ENCODE measurements around the gene KRTAP9-7. TPM values are rescaled to one million over a fixed set of nuclear protein-coding genes. Genes with fewer than 3 reads are reported as not detected.
"Not testable (repeated sequence)": the region's sequence is repeated elsewhere in the genome, so short reads cannot be mapped to it uniquely, and the experiment has no call there.

Gene KRTAP9-7
- total and polyA plus RNA-seq, 2 experiments from 2014 or later = not detected

DNA sequence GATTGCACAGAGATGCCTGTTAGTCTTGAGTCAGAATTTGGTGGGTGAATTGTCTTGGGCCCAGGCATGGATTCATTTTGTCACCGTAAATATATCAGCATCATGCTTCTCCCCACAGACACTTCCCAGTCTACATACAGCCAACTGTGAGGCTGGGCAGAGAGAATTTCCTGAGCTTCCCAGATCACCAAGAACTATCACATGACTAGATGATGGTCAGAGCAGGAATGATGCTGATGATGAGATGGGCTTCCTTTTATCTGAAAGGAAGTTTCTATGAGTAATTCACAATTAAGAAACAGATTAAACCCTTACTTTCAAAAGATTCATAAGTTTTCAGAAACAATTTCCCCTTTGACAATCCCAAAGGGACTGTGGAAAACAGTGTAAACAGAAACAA is 20.6 kb upstream of the KRTAP9-7 start:
- Histone ChIP-seq H3K79me2 (ENCODE audit: insufficient read depth) (no peaks in the 10 kb centered on the region), H3K4me1 (ENCODE audit: insufficient read depth) (peaks cover 25% of the 10 kb centered on the region), H3K27me3 (replicated peaks; ENCODE audit: insufficient read depth) (no peaks in the 10 kb centered on the region; the same call in 1 of the 2 replicates), H3F3A (ENCODE audit: insufficient read depth) (peaks cover 25% of the 10 kb centered on the region), H4K20me1 (ENCODE audit: insufficient read depth) (no peaks in the 10 kb centered on the region), H3K9me2 (ENCODE audit: insufficient read depth) (peaks cover 10% of the 10 kb centered on the region; the same call in 1 of the 2 replicates), H3K4me3 (no peak overlapping the region), H3K27ac (no peak overlapping the region), H3K4me2 (ENCODE audit: unreplicated experiment) (no peak overlapping the region), H3K9me3 (ENCODE audit: low read depth) (no peaks in the 10 kb centered on the region), H3K36me3 (ENCODE audit: low read depth) (no peaks in the 10 kb centered on the region), H3K9ac (no peak overlapping the region), H2AFZ (no peak overlapping the region)
- TF ChIP-seq EZH2phosphoT487 (IDR thresholded peaks at IDR 0.05; ENCODE audit: insufficient read depth, low read depth) (no peak), EZH2 (IDR thresholded peaks at IDR 0.05; ENCODE audit: insufficient read depth, poor library complexity, severe bottlenecking) (no peak)
- in situ Hi-C loops (cut with MboI) = no loop called here
- DNase-seq = peak; percentile 46
- WGBS, 2 experiments (ENCODE audit: low coverage in 1 of 2, low lambda C conversion rate in 2 of 2, missing lambda C conversion rate in 2 of 2) = 0% methylated on average over 1 of the region's 1 CpG

GRCh38 chr17:41255381-41256290 is 19.9 kb upstream of the KRTAP9-7 start, which contains the start of gene KRTAP9-9:
KRTAP9-9 (plus strand) TSS chr17:41255384.
- H3K36me3 ChIP-seq (ENCODE audit: low read depth); in situ Hi-C loops (cut with MboI); H3K9me3 ChIP-seq (ENCODE audit: low read depth); H3K9ac ChIP-seq; H2AFZ ChIP-seq; H3K27me3 ChIP-seq (replicated peaks; ENCODE audit: insufficient read depth); H4K20me1 ChIP-seq (ENCODE audit: insufficient read depth); H3K79me2 ChIP-seq (ENCODE audit: insufficient read depth); H3K4me3 ChIP-seq: not testable (repeated sequence)
- Histone ChIP-seq H3K9me2 (ENCODE audit: insufficient read depth) (peaks cover 10% of the 10 kb centered on the region; the same call in 1 of the 2 replicates), H3K4me2 (ENCODE audit: unreplicated experiment) (peak within 1 kb of the TSS; percentile 61), H3F3A (ENCODE audit: insufficient read depth) (peaks cover 25% of the 10 kb centered on the region), H3K4me1 (ENCODE audit: insufficient read depth) (peaks cover 25% of the 10 kb centered on the region), H3K27ac (peak within 1 kb of the TSS; percentile 36)
- 68 to 90% methylated on average over 3 to 5 of the region's 5 CpGs for WGBS, 2 experiments (ENCODE audit: low coverage in 1 of 2, low lambda C conversion rate in 2 of 2, missing lambda C conversion rate in 2 of 2)
- DNase-seq = peak; percentile 71

- in situ Hi-C loops (cut with MboI) = no loop called here
- no peak for TF ChIP-seq EZH2phosphoT487 (IDR thresholded peaks at IDR 0.05; ENCODE audit: insufficient read depth, low read depth)
- no peak for TF ChIP-seq EZH2 (IDR thresholded peaks at IDR 0.05; ENCODE audit: insufficient read depth, poor library complexity, severe bottlenecking)
Measured at GRCh38 chr17:41256291-41256685, 19.2 kb upstream of the KRTAP9-7 start.

GRCh38 chr17:41258406-41258805 is 17.1 kb upstream of the KRTAP9-7 start:
- Histone ChIP-seq H3K4me1 (ENCODE audit: insufficient read depth) (peaks cover 25% of the 10 kb centered on the region), H3K27ac (no peak overlapping the region), H3F3A (ENCODE audit: insufficient read depth) (peaks cover 25% of the 10 kb centered on the region), H3K4me2 (ENCODE audit: unreplicated experiment) (peak overlapping the region; percentile 4), H2AFZ (no peak overlapping the region), H3K9me2 (ENCODE audit: insufficient read depth) (peaks cover 10% of the 10 kb centered on the region; the same call in 1 of the 2 replicates), H3K36me3 (ENCODE audit: low read depth) (no peaks in the 10 kb centered on the region), H3K79me2 (ENCODE audit: insufficient read depth) (no peaks in the 10 kb centered on the region), H3K9ac (no peak overlapping the region), H3K27me3 (replicated peaks; ENCODE audit: insufficient read depth) (no peaks in the 10 kb centered on the region; the same call in 1 of the 2 replicates), H3K9me3 (ENCODE audit: low read depth) (no peaks in the 10 kb centered on the region), H4K20me1 (ENCODE audit: insufficient read depth) (no peaks in the 10 kb centered on the region), H3K4me3 (no peak overlapping the region)
- TF ChIP-seq EZH2phosphoT487 (IDR thresholded peaks at IDR 0.05; ENCODE audit: insufficient read depth, low read depth) = no peak
- TF ChIP-seq EZH2 (IDR thresholded peaks at IDR 0.05; ENCODE audit: insufficient read depth, poor library complexity, severe bottlenecking) = no peak
- peak; percentile 8 for DNase-seq
- in situ Hi-C loops (cut with MboI) = no loop called here

More at GRCh38 chr17:41256291-41256685, 19.2 kb upstream of the KRTAP9-7 start:
- H3K79me2 ChIP-seq (ENCODE audit: insufficient read depth) = no peaks in the 10 kb centered on the region
- peaks cover 10% of the 10 kb centered on the region; the same call in 1 of the 2 replicates for H3K9me2 ChIP-seq (ENCODE audit: insufficient read depth)
- H2AFZ ChIP-seq = no peak overlapping the region
- no peak overlapping the region for H3K4me3 ChIP-seq
- no peak overlapping the region for H3K9ac ChIP-seq
- H3K27me3 ChIP-seq (replicated peaks; ENCODE audit: insufficient read depth) = no peaks in the 10 kb centered on the region; the same call in 1 of the 2 replicates
- H4K20me1 ChIP-seq (ENCODE audit: insufficient read depth) = no peaks in the 10 kb centered on the region
- no peaks in the 10 kb centered on the region for H3K36me3 ChIP-seq (ENCODE audit: low read depth)
- H3K9me3 ChIP-seq (ENCODE audit: low read depth) = no peaks in the 10 kb centered on the region
- 93 to 95% methylated on average over 1 of the region's 1 CpG for WGBS, 2 experiments (ENCODE audit: low coverage in 1 of 2, low lambda C conversion rate in 2 of 2, missing lambda C conversion rate in 2 of 2)
- DNase-seq = peak; percentile 40
- H3F3A ChIP-seq (ENCODE audit: insufficient read depth) = peaks cover 25% of the 10 kb centered on the region
- H3K4me2 ChIP-seq (ENCODE audit: unreplicated experiment) = peak overlapping the region; percentile 61
- peak overlapping the region; percentile 36 for H3K27ac ChIP-seq
- peaks cover 25% of the 10 kb centered on the region for H3K4me1 ChIP-seq (ENCODE audit: insufficient read depth)
